Loucy (cell line): ENCODE data around the gene PGA3.
"Not testable (repeated sequence)": the region's sequence is repeated elsewhere in the genome, so short reads cannot be mapped to it uniquely, and the experiment has no call there.

ENCODE experiments used
- EZH2phosphoT487 ChIP-seq: fragments of 200-600 bp; IDR thresholded peaks from 2 replicates; pipeline ENCODE4 v1.6.1; 2018; ENCODE audit warnings: antibody characterized with exemption, mild to moderate bottlenecking, moderate library complexity, borderline replicate concordance
- TF ChIP-seq, protein P1 (sequence below): fragments of 200-600 bp; sonication (generic); conservative IDR thresholded peaks from 2 replicates; pipeline ENCODE4 v1.5.1; 2014; ENCODE audit warnings: mild to moderate bottlenecking, antibody characterized with exemption, low read length

DNA sequence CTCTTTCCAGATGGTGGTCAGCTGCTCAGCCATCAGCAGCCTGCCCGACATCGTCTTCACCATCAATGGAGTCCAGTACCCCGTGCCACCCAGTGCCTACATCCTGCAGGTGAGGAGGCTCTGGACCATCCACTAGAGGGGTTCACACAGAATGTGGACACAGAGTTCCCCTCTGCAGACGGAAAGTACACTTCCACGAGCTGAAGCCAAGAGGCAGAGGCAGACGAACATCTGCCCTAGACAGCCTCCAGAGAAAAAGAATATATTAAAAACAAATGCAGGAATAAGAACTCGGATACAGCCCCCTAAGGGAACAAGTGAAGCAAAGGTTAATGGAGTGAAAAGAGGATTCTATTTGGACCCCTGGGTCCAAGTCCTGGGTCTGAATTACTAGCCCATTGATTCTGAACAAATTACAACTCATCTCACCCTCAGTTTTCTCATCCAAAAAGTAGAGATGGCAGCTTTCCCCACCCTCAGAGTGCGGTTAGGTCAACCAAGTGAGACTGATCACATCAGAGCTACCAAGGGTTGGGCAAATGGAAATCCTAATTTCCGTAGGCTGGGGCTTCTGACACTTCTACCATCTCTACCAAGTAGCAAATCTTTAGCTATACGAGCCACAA lies 8.1 kb downstream of the PGA3 start:
- TF ChIP-seq, protein P1, sequence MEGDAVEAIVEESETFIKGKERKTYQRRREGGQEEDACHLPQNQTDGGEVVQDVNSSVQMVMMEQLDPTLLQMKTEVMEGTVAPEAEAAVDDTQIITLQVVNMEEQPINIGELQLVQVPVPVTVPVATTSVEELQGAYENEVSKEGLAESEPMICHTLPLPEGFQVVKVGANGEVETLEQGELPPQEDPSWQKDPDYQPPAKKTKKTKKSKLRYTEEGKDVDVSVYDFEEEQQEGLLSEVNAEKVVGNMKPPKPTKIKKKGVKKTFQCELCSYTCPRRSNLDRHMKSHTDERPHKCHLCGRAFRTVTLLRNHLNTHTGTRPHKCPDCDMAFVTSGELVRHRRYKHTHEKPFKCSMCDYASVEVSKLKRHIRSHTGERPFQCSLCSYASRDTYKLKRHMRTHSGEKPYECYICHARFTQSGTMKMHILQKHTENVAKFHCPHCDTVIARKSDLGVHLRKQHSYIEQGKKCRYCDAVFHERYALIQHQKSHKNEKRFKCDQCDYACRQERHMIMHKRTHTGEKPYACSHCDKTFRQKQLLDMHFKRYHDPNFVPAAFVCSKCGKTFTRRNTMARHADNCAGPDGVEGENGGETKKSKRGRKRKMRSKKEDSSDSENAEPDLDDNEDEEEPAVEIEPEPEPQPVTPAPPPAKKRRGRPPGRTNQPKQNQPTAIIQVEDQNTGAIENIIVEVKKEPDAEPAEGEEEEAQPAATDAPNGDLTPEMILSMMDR: not testable (repeated sequence)
- TF ChIP-seq EZH2phosphoT487: not testable (repeated sequence)
